Right lobe of liver (tissue), 6 donors: ENCODE results near the gene LRRC3. TPM values are rescaled to one million over a fixed set of nuclear protein-coding genes. Genes with fewer than 3 reads are reported as not detected.
A peak's percentile ranks its signal among the peaks of the same experiment; 100 is the strongest.

ENCODE experiments used
- ATAC-seq, 4 donors: fragments of 200-7000 bp; cut with Tn5 transposase; one replicate each; pipeline ENCODE4 v1.9.1; 2020; ENCODE audit warnings: mild to moderate bottlenecking in 4 of 4, moderate library complexity in 4 of 4
- DNase-seq, 3 donors: peaks; one replicate each; pipeline ENCODE4 v3.0.0-alpha.2; 2020
- H3K27ac ChIP-seq, 3 donors: fragments of 200-600 bp; one replicate each; pipeline ENCODE4 v1.8.0; 2022
- H3K27me3 ChIP-seq, 2 donors: fragments of 200-600 bp; one replicate each; pipeline ENCODE4 v1.8.0; 2022
- H3K36me3 ChIP-seq, 4 donors: fragments of 200-600 bp; sonication (generic) in 1 of 4; one replicate each; pipeline versions ENCODE4 v1.5.1 to v1.8.0; 2017 to 2022; ENCODE audit warnings: control low read depth in 1 of 4
- H3K4me1 ChIP-seq, 4 donors: fragments of 200-600 bp; sonication (generic) in 1 of 4; one replicate each; pipeline versions ENCODE4 v1.5.1 to v1.8.0; 2017 to 2022; ENCODE audit warnings: control low read depth in 1 of 4
- H3K4me3 ChIP-seq, 3 donors: fragments of 200-600 bp; one replicate each; pipeline ENCODE4 v1.8.0; 2022
- H3K9me3 ChIP-seq, 4 donors: fragments of 200-600 bp; sonication (generic) in 1 of 4; one replicate each; pipeline versions ENCODE4 v1.5.1 to v1.8.0; 2017 to 2022; ENCODE audit warnings: control low read depth in 1 of 4
- CTCF ChIP-seq, 4 donors: fragments of 200-600 bp in 3 of 4; fragments of 450-650 bp in 1 of 4; IDR thresholded peaks; one replicate each; pipeline versions ENCODE4 v1.5.1 to v1.8.0; 2016 to 2022; ENCODE audit warnings: antibody characterized with exemption in 4 of 4, mild to moderate bottlenecking in 2 of 4
- POLR2A ChIP-seq: fragments of 450-650 bp; IDR thresholded peaks from one replicate; pipeline ENCODE4 v1.6.1; 2017; ENCODE audit warnings: antibody characterized with exemption, mild to moderate bottlenecking
- WGBS: methylation state at CpG from one replicate; pipeline ENCODE4 v1.1.6; 2018; ENCODE audit warnings: low coverage, low lambda C conversion rate; ENCODE audit not compliant: insufficient coverage; ENCODE audit errors: missing lambda C conversion rate; 5-methylcytosine and 5-hydroxymethylcytosine counted together
- intact Hi-C, 2 donors: fragments of 100-400 bp; cut with DNase I; formaldehyde crosslinking; loops; one replicate each; pipeline versions ENCODE4 v1.11.2 to v1.14.1; 2022
- total RNA-seq, 6 experiments: library from RNA; depleted of rRNA in 2 of 6; stranded (reverse); fragments of >200 nt in 2 of 6; fragmentation: NEBNext Ultra II Directional in 3 of 6; extraction: Animal tissue kit (Norgen Biotek cat#: 25700) in 3 of 6; gene quantifications; one replicate each; pipeline versions ENCODE4 v1.1.0 to v1.2.4, GENCODE V29; 2016 to 2023
- donor health status: DM: no; HTN: yes; CAD: no.
- donor health status: DM: no; HTN: no; CAD: no.
- donor health status: DM: no; HTN: no; CAD: no.
- donor health status: DM: no; HTN: yes; CAD: no.
- donor health status: DM: no; HTN: yes; CAD: no.

Gene LRRC3
- total RNA-seq, 6 experiments from 2014 or later = 7.5 to 19.3 (median 13.9) TPM

- TF ChIP-seq POLR2A (no peak), CTCF (IDR thresholded peaks at IDR 0.05) (no peak)
- H3K9me3 ChIP-seq = no peaks in the 10 kb centered on the region
- ATAC-seq (no peak), DNase-seq (peak; percentile 16 to 43 (median 41))
- intact Hi-C loops = loop anchor here in 1 of 2 donors (10.0 kb wide), 1 partner anchor 47 kb away; no protein-coding TSS in a partner anchor
- H3K27ac ChIP-seq = no peak overlapping the region
- no peaks in the 10 kb centered on the region for H3K4me1 ChIP-seq
- H3K36me3 ChIP-seq = no peaks in the 10 kb centered on the region
- H3K27me3 ChIP-seq = no peaks in the 10 kb centered on the region
- no CpG with 5 or more reads among the region's 20 CpGs for WGBS
- no peak overlapping the region for H3K4me3 ChIP-seq
These were observed 13.6 kb upstream of the LRRC3 start for GRCh38 chr21:44441581-44442265.

- no peaks in the 10 kb centered on the region for H3K9me3 ChIP-seq
- H3K27me3 ChIP-seq = no peaks in the 10 kb centered on the region
- TF ChIP-seq POLR2A (no peak), CTCF (IDR thresholded peaks at IDR 0.05) (no peak)
- H3K36me3 ChIP-seq = no peaks in the 10 kb centered on the region
- no peaks in the 10 kb centered on the region for H3K4me1 ChIP-seq
- H3K27ac ChIP-seq = no peak overlapping the region
- H3K4me3 ChIP-seq = no peak overlapping the region
- no peak for ATAC-seq
- intact Hi-C loops = loop anchor here in 1 of 2 donors (10.0 kb wide), 1 partner anchor 48 kb away; no protein-coding TSS in a partner anchor
- 82% methylated on average over 8 of the region's 19 CpGs for WGBS
- peak; percentile 14 to 33 (median 25) for DNase-seq
These were observed 12.8 kb upstream of the LRRC3 start for GRCh38 chr21:44442266-44443125.

- DNase-seq (peak in 2 of 3 donors; percentile 28 to 33), ATAC-seq (no peak)
- Histone ChIP-seq H3K9me3 (no peaks in the 10 kb centered on the region), H3K4me1 (no peaks in the 10 kb centered on the region), H3K4me3 (no peak overlapping the region), H3K36me3 (no peaks in the 10 kb centered on the region), H3K27me3 (no peaks in the 10 kb centered on the region), H3K27ac (no peak overlapping the region)
- WGBS = 100% methylated on average over 1 of the region's 17 CpGs
- TF ChIP-seq CTCF (IDR thresholded peaks at IDR 0.05) (no peak), POLR2A (no peak)
- intact Hi-C loops = loop anchor here in 1 of 2 donors (10.0 kb wide), 1 partner anchor 49 kb away; no protein-coding TSS in a partner anchor
These were observed 11.9 kb upstream of the LRRC3 start for GRCh38 chr21:44443291-44443890.

- WGBS = no CpG with 5 or more reads among the region's 12 CpGs
- no peak for ATAC-seq
- no peak overlapping the region for H3K4me3 ChIP-seq
- intact Hi-C loops = loop anchor here in 1 of 2 donors (10.0 kb wide), 1 partner anchor 49 kb away; no protein-coding TSS in a partner anchor
- H3K36me3 ChIP-seq = no peaks in the 10 kb centered on the region
- H3K27me3 ChIP-seq = no peaks in the 10 kb centered on the region
- no peaks in the 10 kb centered on the region for H3K4me1 ChIP-seq
- no peak overlapping the region for H3K27ac ChIP-seq
- TF ChIP-seq CTCF (IDR thresholded peaks at IDR 0.05) (no peak), POLR2A (no peak)
- DNase-seq = peak in 2 of 3 donors; percentile 21 to 37
- H3K9me3 ChIP-seq = no peaks in the 10 kb centered on the region
These were observed 11.4 kb upstream of the LRRC3 start for GRCh38 chr21:44443891-44444285.
